GM18502 (cell line): ENCODE measurements around the gene ADCY5.

Experiments used
- ATAC-seq: cut with Tn5 transposase; IDR thresholded peaks from one replicate; pipeline ENCODE4 v1.9.1; 2021; ENCODE audit warnings: mild to moderate bottlenecking; ENCODE audit not compliant: unreplicated experiment, poor library complexity

ADCY5 gene

GRCh38 chr3:123431658-123432324 is 17.1 kb downstream of the ADCY5 start:
- ATAC-seq = no peak

GRCh38 chr3:123431007-123431657 is 17.8 kb downstream of the ADCY5 start:
- ATAC-seq = no peak

- ATAC-seq = no peak
These were observed 18.6 kb downstream of the ADCY5 start for GRCh38 chr3:123430266-123430665.

- no peak for ATAC-seq
These were observed 19.3 kb downstream of the ADCY5 start for GRCh38 chr3:123429362-123430125.

GRCh38 chr3:123424999-123425712 is 23.7 kb downstream of the ADCY5 start:
- ATAC-seq = no peak

GRCh38 chr3:123424321-123424998 is 24.4 kb downstream of the ADCY5 start:
- no peak for ATAC-seq

GRCh38 chr3:123423806-123424205 is 25.1 kb downstream of the ADCY5 start:
- ATAC-seq = no peak

- ATAC-seq = no peak
These were observed 25.9 kb downstream of the ADCY5 start for GRCh38 chr3:123423031-123423430.

- no peak for ATAC-seq
These were observed 26.4 kb downstream of the ADCY5 start for GRCh38 chr3:123422457-123422856.

GRCh38 chr3:123421353-123422174 is 27.3 kb downstream of the ADCY5 start:
- no peak for ATAC-seq

- no peak for ATAC-seq
These were observed 28.4 kb downstream of the ADCY5 start for GRCh38 chr3:123420416-123420968.

- ATAC-seq = no peak
These were observed 29.0 kb downstream of the ADCY5 start for GRCh38 chr3:123419850-123420297.

GRCh38 chr3:123419181-123419849 is 29.6 kb downstream of the ADCY5 start:
- no peak for ATAC-seq

- ATAC-seq = no peak
These were observed 32.2 kb downstream of the ADCY5 start for GRCh38 chr3:123416647-123417046.

GRCh38 chr3:123416173-123416572 is 32.7 kb downstream of the ADCY5 start:
- ATAC-seq = no peak

- ATAC-seq = no peak
These were observed 33.7 kb downstream of the ADCY5 start for GRCh38 chr3:123414973-123415775.

GRCh38 chr3:123412811-123413604 is 35.9 kb downstream of the ADCY5 start:
- no peak for ATAC-seq
